ENCODE data around the gene GNAQ.

Gene GNAQ

DNA sequence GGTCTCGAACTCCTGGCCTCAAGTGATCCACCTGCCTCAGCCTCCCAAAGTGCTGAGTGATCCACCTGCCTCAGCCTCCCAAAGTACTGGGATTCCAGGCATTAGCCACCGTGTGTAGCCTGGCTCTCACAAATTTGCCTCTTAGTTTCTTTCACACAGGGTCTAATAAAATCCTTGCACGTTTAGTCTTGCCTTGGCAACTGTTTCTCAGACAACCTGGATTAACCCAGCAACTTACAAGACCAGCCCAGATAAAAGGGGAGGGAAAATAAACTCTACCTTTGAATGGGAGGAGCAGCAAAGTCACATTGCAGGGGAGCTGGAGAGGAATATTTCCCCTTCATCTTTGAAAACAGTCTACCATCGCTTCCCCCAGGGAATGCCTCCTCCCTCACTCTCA is 354.2 kb downstream of the GNAQ start:
- no peak for DNase-seq

DNA sequence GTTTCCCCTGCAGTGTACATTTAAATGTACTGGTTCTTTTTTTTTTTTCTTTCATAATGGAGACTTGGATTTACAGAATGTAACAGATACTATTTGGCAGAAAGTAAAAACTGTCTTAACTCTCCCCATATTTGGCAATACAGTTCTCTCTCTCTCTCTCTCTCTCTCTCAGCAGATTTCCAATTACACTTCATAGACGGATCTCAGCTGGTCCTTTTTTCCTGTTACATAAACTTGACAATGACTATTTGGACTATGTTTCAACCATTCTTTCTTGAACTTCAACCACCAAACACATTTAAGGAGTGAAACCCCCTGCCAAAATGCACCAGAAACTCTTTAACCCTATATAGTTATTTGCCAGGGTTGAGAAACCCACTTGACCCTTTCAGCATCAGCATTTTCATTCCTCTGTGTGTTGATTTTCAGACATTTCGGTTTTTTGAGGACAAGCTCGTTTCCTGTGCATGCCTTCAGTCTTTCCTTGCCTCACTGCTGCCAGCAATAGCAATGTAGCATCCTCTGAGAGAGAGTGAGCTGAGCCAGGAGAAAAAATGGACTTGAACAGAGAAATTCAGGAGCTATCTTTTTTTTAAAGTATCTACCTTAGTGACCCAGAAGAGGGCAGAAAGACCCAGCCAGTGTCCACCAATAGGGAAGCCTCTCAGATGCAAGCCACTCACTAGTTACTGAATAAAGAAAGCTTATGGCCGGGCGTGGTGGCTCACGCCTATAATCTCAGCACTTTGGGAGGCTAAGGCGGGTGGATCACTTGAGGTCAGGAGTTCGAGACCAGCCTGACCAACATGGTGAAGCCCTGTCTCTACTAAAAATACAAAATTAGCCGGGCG is 357.4 kb downstream of the GNAQ start:
- DNase-seq, result no peak

DNA sequence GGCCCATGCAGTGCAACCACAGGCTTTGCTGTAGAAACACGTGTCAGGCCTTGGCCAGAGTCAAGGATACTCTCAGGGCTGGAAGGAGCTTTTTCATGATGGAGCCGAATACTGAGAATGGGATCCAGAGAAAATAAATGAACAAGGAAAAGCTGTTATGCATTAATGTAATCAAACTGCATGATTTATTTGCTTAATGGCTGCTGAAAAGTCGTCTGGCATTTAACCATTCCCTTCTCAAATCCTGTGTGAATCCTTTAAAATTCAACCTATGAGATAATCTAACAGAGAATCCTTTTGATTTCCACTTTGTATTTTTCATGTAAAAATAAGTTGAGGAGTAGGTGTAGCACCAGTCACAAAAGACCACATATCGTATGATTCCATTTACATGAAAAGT is 359.4 kb downstream of the GNAQ start:
- no peak for DNase-seq

DNA sequence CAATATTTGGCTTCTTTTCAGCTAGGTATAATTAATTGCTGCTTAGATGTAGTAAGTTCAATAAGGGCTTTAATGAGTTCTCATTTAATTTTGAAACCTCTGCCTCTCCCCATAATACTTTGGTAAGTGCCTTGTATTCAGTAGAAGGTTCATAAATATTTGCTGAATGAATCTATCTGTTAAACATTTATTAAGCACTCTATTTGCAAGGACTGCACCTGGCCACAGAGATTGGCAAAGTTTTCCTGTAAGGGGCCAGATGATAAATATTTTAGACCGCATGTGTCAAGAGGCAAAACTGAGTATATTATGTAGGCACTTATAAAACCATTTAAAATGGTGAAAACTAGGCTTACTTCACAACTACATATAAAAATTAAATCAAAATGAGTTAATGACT is 364.5 kb downstream of the GNAQ start:
- DNase-seq, result no peak
